NCI-H2029 treated with DMSO at 0.1 percent for 48 hours (cell line): Measurements from ENCODE around the gene NKX2-8.
A peak's percentile ranks its signal among the peaks of the same experiment; 100 is the strongest.
"Not testable (repeated sequence)": the region's sequence is repeated elsewhere in the genome, so short reads cannot be mapped to it uniquely, and the experiment has no call there.

ENCODE experiments used
- DNase-seq: peaks from one replicate; lab custom pipeline; 2025; lab: John Stamatoyannopoulos, UW

Gene NKX2-8

DNA sequence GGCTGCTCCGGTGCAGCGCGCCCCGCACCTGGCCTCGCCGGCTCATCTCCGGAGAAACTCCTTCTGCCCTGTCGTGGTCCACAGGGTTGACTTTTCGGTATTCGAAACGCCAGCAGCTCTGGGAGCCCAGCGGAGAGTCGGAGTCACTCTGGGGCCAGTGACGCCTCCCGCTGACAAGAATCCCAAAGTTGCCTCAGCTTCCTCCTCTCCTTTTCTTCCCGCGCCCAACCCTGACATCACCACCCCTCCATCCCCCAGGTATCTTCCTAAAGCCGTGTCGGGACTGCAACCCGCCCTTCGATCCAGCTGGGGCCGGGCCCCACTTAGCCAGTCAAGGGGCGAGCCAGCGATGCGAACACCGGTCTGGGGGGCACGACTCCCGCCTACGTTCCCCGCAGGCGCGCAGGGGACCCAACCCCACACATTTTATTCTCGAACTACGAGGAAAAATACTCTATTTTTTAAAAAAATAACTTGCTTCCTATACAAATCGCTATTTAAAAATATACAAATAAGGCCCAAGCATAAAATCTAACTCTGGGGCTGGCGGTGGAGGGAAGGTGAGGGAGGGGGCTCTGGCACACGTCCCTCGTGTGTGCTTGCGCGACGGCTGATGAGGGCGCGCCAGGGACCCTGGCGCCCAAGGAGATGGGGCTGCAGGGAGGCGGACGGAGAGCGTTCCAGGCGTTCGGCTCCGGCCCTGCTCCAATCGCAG, 2.1 kb downstream of the NKX2-8 start:
- DNase-seq, result no peak

DNA sequence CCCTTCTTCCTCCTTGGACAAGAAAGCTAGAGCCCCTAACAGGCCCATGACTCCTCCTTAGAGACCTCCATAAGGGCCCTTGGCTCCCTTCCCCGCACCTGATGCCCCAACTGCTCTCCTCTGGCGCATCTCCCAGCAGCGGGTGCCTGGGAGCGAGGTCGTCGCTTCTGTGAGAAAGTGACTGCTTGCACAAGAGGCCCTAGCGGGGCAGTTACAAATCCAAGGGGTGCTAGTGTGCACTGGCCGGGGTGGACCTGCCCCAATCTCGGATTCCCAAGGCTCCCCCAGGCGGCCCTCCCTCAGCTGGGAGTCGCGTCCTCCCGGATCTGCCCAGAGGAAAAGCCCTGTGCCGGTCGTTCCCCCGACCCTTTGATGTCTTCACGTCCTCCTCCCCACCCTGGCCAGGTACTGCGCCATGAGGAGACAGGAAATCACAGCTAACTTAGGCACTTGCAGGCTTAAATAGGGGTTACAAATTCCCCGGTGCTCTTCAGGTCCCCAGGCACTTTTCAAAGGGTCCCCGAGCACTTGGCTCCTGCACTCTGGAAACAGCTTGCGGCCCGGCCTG, 2.8 kb downstream of the NKX2-8 start:
- DNase-seq, result no peak

DNA sequence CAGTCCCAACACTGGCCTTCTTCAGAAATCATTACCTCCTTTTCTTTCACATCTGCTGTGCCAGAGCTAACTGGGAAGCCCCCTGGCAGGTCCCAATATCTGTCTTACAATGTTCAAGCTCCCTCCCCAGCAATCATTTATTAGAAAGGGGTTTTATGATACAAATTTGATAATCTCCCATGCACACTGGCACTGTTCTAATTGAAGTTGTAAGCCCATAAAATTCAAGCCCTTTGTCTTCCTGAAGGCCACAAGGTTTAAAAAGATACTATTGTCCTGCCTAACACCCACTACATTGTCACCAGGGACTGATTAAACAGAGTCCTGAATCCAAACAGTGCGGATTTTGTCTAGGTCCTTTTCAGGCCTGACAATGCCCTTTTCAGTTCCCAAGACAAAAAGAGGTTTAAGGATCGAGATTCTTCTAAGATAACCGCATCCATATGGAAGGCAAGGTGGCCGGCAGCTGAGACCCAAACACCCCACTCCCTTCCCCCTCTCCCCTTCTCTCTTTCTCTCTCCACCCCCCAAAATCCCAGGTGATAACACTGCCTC, 3.3 kb downstream of the NKX2-8 start:
- no peak for DNase-seq

DNA sequence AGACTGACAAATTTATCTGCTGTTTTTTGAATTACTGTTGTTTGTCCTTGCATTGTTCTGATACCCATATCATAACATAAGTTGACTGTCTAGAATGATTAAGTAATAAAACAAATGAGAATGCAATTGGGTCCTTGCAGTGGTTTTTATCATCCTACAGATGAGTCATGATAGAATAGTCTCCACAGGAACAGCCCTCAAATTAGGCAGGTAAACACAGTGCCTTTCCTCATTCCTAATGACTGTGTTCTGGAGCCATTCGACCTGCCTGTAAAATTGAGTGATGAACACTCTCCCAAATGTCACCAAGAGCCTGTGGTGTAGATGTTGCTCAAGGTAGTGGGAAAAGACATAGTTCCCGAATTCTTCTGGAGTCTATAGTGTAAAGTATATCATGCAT, 12.3 kb downstream of the NKX2-8 start:
- no peak for DNase-seq

DNA sequence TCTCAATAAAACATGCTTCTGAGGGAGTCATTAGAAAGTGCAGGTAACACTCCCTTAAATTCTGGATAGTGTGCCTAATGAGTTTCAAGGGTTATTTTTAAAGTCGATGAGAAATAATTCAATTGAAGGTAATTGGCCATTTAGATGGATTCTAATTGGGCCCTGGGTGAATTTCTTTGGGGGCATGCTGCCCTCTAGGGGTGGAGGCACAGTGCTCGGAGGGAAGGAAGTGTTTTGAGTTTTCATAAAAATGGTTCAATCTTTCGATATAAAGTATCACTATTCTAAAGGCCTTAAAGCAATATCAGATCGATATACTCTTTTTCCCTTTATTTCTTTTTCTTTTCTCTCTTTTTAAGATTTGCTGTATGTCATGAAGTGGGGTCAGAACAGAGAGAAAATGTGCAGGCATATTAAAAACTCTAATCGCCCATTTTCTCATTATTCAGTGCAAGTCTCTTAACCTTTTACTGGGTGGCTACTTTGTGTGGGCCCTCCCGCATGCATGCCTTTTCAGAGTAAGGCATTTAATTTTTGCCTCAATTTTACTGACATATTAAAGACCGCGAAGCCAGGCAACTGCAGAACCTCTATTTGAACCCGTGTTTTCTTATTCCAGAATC, 25.5 kb downstream of the NKX2-8 start:
- peak; percentile 46 for DNase-seq

DNA sequence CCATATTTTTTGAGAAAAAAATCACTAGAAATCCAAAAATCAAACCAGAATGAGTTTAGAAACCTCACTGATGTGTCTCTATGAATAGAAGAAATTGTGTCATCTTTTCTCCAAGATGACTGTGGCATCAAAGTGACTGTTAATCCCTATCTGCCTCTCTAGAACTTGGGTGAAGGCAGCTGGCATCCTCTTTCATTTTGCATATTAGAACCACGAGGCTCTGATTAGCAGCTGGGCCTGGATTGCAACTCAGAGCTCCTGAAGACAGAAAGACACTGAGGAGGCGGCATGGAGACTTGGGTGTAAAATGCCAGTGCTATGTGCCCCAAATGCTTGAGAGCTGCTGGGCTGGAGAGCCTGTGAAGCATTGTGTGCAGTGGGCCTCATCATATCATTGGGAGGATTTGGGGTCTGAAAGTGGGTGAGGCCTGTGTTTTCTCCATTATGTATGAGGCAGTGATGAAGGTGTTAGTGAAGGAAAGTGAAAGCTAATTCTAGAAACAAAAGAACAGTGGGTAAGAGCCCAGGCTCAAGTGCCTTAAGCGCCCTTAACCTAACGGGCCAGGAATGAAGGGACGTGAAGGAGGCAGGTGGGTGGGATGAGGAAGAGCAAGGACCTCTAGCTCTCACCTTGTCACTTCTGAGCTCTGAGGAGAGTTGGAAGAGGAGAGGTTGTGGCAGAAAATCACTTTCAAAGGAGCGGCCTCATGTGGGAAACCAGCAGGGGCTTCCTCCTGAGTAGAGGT, 26.2 kb downstream of the NKX2-8 start:
- no peak for DNase-seq

DNA sequence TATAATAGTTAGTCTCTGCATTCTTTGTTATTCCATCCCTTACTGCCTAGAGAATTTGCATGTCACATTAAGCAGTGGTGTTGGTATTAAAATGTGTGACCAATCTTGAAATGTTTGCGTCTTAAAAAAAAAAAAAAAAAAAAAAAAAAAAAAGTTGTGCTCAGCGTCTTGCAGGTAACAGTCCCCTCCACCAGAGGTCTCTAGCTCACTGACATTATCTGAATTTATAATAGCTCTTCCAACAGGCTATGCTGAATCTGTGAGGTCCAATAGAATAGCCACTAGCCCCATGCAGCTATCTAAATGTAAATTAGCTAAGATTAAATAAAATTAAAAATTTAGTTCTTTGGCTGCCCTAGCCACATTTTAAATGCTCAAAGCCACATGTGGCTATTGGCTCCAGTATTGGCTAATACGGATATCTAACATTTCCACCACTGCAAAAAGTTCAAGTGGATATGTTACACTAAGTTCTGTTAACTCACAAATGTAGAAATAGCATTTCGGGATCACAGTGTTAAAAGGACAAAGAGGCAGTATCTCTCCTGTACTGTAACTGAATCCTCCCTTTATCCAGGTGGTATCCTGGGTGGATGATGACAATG, 28.7 kb downstream of the NKX2-8 start:
- peak; percentile 58 for DNase-seq

DNA sequence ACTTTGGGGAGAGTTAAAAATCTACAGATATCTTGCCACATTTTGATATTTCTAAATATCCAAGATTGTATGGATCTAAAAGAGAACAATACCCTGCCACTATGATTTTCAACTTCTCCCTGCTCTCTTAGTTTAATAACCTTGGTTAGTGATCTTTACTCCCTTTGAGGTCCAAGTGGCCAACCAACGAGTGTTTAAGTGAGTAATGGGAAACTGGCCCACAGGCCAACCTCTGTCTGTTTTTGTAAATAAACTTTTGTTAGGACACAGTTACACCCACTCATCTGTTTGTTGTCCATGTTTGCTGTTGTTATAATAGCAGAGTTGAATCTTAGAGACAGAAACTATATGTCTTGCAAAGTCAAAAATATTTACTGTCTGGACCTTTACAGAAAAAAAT, 31.5 kb downstream of the NKX2-8 start:
- DNase-seq, result no peak

DNA sequence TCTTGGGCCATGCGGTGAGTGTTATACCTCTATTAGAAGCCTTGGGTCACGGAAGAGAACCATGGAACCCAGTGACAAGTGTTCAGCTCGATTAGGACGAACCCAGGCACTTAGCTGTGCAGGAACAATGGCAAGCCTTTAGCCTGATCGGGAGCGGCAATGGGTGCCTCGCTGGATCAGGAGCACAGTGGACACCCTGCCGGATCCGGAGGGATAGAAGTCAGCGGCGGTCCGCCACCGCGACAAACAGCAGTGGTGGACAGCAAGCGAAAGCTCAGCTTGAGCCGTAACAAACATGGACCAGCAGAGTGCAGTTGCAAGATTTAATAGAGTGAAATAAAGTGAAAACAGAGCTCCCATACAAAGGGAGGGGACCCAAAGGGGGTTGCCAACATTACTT, 38.1 kb downstream of the NKX2-8 start:
- not testable (repeated sequence) for DNase-seq

DNA sequence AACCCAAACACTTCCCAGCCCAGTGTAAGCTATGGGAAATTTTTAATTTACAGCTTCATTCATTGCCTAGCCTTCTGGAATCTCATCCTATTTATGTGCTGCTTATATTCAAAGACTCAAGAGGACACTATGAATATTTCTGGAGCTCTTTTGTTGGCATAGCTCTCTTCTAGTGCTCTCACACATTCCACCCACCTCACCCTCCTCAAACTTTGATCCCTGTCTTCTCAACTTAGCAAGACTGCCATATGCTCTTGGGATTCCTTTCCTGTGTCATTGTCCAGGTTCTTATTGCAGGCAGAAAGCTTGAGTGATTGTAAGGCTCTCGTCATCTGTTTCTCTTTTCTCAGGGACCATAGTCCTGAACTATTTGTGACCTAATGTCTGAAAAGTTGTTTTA, 44.4 kb downstream of the NKX2-8 start:
- no peak for DNase-seq
